ENCODE data around the gene STK32B.

DNA sequence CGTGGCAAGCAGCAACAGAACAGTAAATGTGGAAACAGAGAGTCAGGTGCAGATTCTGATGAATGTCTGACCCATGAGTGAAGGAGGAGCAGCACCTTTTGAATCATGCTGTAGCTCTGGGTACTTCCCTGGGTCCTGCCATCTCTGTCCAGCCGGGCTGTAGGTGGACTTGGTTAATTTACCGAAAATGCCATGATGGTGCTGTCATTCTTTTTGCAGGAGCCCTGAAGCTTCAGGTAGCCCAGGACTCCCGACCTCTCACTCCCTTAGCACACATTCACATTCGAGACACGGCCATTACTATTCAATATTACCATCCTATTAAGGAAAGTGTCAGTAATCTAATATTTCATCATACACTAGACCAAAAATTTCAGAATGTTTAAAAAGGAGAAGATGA lies 320.9 kb downstream of the STK32B start:
- no peak for TF ChIP-seq TARDBP (IDR thresholded peaks at IDR 0.05)
- no peak for TF ChIP-seq SIN3A (IDR thresholded peaks at IDR 0.05; ENCODE audit: borderline replicate concordance in 2 of 2, control insufficient read depth in 1 of 2, low read depth in 2 of 2, low read length in 2 of 2)
- TF ChIP-seq ZNF589 (CRISPR knock-in tag; IDR thresholded peaks at IDR 0.05; ENCODE audit: low read depth): no peak
- no peak for TF ChIP-seq GABPA (tag; conservative IDR thresholded peaks at IDR 0.05; ENCODE audit: low read depth)
